ENCODE results near the gene CBLN1.
"Not testable (repeated sequence)": the region's sequence is repeated elsewhere in the genome, so short reads cannot be mapped to it uniquely, and the experiment has no call there.

Gene CBLN1

DNA sequence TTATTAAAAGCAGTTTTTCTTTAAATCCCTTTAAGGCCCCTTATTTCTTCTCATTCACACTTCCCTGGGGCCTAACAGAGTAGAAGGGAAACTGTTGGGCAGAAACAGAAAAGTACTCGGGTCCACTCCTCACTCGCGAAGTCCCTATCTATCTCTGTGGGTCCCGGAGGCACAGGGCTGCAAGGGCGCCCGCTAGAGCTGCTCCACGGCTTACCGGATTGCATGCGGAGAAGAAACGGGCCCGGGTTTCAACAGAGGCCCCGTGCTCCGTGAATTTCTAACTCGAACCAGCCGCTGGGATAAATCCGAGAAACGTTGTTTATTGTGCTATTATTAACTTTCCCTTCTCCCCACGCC is 4.3 kb downstream of the CBLN1 start:
- DNase-seq = no peak

DNA sequence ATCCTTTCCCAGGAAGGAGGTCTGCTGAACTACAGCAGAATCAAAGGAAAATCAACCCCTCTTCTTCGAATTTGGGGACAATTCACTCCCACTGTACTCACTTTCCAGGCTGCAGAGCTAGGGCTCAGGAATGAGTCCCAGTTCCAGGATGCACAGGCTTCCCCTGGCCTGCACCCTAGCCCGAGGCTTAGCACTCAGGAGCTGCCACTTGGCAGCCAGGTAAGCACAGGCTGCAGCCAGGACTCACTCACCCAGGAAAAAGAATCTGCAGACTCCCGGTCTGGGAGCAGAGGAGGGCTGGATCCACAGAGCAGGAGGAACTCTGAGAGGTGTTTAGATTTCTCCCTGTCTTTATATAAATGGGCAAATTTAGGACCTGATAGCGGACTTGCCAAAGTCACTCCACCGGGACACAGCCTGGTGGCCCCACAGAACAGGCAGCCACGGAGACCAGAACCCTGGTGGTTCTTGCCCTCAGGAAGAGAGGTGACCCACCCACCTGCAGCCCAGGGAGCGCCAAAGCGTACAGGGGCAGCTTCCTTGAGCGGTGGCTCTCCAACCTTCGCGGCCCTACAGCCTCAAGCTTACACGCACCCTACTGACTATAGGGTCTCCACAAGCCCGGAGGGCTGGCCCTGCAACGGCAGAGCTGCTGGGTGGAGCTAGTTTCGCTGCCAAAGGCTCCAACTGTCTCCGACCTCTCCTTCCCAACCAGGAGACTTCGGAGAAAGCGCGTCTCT is 4.8 kb downstream of the CBLN1 start:
- no peak for DNase-seq

DNA sequence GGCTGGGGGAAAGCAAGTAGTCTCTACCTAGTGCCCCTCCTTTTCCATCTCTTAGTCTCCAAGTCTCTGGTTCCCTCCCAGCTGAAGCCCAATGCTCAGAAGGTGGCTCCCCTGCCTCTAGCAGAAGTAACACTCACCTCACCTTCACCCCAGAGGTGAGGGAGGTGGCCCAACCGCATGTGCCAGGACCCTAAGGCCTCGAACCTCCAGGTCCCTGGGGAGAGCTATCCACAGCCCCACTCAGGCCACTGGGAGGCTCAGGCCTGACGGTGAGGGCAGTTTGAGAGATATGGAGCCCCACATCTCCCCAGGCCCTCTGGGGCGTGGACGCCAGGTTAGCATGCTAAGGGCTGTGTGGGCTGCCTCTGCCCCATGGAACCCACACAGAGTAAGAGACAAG is 5.8 kb downstream of the CBLN1 start:
- no peak for DNase-seq

DNA sequence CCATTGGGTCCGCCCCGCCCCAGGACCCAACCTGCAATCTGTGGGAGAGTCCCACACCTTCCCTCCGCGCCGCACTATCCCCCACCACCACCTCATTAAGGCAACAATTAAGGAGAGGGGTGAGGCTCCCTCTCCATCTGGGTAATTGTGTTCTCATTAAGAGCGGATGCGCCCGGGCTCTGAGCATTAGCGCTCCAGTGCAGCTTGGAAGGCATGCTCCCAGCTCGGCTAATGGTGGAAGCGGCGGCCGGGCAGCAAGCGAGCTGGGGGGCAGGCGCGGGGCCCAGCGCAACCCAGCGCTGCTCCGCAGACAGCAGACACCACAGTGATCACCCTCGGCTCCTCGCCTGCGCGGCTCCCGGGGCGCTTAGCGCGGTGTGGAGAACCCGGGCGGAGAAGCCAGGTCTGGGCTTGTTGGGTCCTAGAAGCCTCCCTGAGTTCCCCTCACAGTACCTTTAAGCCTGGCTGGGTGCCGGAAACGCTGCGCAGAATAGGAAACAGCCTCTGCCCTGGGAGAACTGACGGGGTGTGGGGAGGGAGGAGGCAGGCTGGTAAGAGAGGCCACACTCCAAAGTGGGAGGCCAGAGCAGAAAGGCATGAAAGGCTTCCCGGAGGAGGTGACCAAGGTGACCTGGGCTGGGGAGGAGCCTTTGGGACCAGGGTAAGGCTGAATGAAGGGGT is 6.4 kb downstream of the CBLN1 start:
- DNase-seq = no peak

DNA sequence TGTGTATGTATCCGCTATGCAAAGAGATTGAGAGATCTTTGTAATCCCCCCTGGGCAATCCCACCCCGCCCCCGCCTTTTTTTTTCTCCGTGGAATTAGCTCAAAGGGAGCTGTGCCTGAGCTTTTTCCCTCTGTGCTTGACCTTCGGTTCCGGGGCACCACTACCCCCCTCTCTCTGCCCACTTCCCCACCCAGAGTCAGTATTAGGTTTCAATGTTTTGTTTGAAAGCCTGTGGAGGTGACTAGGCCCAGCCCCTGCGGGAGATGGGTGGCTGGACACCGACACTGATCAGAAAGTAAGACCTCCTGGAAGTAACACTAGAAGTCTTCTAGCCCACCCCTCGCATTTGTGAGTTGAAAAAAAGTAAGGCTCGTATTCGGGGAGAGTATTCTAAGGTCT is 7.0 kb downstream of the CBLN1 start:
- DNase-seq = no peak

DNA sequence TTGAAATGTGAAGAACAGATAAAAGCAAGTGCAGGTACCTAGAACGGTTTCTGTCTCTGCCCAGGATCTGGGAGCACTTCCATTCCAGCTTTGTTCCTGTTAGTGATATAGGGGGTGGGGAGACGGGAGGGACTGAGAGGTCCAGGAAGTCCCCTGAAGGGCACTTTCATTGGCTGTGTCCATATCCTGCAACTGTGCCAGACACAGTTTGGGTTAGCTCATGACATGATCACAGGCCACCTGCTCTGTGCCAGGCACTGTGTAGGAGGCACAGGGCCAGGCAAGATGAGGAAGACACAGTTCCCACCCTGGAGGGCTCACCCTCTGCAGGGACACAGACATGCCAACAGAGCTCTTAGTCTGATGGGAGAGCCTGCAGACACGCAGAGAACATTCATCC is 7.9 kb downstream of the CBLN1 start:
- no peak for DNase-seq

DNA sequence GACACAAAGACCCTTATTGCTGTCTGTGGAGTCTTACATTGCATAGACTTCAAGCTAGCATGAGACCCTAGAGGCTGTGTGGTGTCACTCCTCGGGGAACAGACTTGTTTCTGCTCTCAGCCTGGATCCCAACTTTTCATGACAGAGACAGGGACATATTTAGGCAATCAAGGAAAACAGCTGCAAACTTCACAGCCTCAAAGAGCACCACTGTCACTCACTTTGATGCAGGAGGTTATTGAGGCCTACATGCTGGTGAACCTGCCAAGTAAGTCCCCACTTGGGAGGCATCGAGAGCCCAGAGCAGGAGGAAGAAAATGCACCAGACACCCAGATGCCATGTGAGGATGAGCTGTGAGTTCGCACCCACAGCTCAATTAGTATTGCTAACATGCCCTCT is 10.3 kb downstream of the CBLN1 start:
- DNase-seq = no peak

DNA sequence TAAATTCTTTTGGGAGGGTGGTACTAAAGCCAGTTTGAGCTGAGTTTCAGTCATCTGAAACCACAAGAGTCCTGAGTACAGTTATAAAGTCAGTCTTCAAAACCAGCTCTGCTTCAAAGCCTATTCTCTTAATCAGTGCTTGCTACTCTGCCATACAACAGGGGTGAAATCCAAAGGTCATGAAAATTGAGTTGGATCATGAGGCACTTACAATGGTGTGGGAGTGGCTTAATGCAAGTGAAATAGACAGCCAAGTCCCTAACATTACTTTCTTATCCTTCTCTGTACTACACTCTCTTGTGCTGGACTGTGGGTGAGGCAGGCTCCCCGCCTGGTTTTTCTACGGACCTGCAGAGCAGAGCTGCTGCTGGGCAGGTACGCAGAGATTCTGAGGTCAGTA is 12.4 kb downstream of the CBLN1 start:
- DNase-seq = no peak

DNA sequence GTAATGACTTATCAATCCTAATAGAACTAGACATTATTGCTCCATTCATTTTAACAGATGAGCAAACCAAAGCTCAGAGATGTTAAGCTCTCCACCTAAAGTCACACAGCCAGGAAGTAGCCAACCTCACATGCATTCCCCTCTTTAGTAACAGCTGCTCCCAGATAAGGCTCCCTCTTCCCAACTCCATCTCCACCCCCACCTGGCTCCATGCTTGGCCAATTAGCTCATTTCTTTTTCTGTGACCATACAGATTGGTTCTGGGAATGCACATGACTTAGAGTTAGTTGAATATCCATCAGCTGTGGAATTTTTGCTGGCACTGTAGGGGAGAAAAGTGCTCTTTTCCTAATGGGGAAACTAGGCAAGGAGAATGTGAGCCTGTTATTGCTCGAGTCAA is 13.0 kb downstream of the CBLN1 start:
- no peak for DNase-seq

DNA sequence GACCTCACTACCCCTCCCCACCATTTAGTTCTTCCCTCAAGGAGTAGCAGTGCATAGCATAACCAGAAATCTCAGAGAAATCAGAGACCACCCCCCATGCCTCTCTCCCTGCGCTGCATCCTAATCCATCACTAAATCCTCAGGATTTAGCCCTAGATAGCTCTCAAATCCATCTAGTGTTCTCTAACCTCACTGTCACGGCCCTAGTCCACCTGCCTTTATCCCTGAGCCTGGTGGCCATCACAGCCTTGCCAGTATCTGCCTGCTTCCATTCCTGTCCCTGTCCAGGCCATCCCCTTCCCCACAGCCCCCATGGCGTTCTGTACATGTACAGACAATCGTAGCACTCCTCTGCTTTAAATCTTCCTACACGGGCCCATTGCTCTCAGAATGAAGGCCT is 19.1 kb downstream of the CBLN1 start:
- no peak for DNase-seq

DNA sequence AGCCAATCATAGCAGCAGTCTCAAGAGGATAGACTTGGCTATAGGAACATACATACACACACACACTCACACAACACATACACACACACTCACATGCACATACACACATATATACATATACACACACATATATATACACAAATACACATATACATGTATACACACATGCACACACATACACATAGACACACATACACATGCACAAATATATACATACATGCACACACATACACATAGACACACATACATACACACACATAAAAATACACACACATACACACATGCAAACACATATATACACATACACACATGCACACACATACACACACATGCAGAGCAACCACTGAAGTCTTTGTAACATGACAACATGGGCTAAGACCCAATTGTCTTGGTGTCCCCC is 19.7 kb downstream of the CBLN1 start:
- DNase-seq = no peak

DNA sequence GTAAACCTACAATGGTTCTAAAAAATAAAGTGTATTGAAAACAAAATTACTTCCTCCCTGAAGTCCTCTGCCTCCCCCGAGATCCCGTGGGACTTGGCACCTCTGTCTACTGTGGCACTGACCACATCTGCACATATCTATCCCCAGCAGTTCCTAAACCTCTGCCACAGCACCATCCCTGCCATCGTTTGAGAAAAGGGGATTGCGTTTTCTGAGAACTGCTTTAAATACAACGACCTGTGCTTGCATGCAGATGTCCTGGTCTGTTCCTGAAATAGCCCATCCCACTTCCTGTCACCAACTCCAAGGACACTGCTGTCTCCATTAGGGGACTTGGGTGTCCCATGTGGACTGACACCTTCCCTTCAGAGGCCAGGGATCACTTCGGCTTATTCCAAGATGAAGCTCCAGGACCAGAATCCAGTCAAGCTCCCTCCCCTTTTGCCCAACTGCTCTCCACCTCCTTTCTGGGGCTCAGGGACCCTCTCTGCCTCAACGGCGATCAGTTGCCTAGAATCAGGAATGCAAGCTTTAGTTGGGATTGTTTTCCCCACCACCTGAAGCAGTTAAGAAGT is 20.6 kb downstream of the CBLN1 start:
- DNase-seq = no peak

DNA sequence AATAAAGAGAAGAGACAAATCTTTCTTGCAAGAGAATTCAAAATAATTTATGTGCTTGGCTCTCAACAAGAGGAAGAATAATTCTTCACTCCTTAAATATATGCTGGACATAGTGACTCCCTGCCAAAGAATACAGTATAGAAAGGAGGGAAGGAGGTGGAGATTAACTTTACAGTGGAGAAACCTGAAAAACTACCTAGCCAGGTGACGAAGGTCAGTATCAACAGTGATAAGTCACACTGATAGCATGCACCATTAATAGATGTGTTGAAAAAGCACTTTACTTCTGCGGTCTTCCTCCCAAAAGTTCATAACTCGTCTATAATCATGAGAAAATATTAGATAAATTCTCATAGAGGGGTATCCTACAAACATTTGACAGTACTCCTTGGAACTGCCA is 21.4 kb downstream of the CBLN1 start:
- DNase-seq = no peak

DNA sequence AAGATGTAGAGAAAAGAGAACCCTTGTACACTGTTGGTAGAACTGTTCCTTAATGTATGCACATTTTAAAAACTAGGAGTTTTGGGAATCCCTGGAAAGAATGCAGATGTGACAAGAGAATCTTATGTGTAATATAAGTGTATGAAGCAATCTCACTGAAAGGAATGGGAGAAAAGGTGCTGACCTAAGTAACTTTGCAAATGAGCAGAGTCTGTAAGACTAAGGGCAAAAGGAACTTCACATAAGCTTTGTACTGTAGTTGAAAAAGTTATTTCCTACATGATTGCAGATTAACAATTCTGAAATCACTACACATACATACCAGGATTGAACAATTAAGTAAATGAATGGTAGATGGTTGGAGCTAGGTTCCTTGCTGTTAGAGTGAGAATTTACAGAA is 22.3 kb downstream of the CBLN1 start:
- DNase-seq = no peak

DNA sequence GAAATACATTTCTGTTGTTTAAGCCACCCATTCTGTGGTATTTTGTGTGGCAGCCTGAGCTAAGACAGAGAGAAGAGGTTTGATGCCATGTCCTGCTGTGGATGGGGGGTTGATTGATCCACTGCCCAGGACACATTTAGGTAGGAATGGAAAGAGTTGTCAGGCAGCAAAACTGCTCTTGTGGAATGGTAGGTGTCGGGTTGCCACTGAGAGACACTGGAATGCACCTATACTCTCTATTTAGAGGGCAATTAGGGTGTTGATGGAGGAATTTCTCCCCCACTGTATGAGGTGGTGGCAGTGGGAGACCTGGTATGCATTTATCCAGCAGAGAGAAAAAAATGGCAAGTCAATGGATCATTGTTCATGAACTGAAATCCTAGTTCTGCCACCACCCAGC is 30.9 kb downstream of the CBLN1 start:
- DNase-seq = no peak

DNA sequence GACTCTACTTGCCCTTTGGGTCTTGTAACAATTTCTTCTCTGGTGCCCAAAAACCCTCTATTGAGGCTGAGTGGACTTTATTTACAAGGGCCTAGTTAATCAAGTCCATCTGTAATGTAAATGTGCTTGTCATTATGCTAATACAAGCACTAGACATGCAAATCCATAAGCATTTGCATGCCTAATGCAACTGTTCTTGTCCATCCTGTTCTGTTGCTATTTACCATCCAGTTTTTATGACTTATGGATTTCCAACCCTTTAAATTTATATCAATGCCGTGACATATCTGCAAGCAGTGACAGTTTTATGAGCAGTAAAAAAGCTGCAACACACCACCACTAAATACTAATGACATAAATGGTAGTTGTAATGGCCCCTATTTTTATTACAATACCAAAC is 33.4 kb downstream of the CBLN1 start:
- no peak for DNase-seq

DNA sequence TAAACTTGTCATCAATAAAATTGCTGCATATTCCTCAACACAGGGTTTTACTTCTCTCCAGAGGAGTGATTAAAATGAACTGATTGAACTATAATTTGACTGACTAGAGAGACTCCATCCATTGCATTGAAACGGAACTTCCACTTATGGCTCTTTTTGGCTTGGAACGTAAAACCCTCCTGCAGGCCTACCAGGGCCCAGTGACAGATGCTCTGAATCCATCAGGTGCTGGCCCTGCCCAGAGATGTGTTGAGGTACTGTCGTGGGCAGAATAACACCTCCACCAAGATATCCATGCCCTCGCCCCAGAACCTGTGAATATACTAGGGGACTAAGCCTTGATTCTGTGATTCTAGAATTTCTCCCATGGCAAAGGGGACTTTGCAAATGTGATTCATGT is 45.4 kb downstream of the CBLN1 start:
- no peak for DNase-seq

DNA sequence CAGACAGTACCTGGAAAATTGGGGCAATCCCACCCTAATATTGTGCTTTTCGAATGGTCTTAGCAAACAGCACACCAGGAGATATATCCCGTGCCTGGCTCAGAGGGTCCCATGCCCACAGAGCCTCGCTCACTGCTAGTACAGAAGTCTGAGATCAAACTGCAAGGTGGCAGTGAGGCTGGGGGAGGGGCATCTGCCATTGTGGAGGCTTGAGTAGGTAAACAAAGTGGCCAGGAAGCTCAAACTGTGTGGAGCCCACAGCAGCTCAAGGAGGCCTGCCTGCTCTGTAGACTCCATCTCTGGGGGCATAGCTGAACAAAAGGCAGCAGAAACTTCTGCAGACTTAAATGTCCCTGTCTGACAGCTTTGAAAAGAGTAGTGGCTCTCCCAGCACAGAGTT is 53.3 kb downstream of the CBLN1 start:
- not testable (repeated sequence) for DNase-seq

Measured in bone marrow (tissue), 2 donors.